NOMO-1 treated with dmso at 0.1 percent for 144 hours (cell line): Measurements from ENCODE around the gene HGS.

ENCODE experiments used
- DNase-seq: peaks from one replicate; lab custom pipeline; 2025; ENCODE audit not compliant: unreplicated experiment; lab: John Stamatoyannopoulos, UW

Gene HGS

DNA sequence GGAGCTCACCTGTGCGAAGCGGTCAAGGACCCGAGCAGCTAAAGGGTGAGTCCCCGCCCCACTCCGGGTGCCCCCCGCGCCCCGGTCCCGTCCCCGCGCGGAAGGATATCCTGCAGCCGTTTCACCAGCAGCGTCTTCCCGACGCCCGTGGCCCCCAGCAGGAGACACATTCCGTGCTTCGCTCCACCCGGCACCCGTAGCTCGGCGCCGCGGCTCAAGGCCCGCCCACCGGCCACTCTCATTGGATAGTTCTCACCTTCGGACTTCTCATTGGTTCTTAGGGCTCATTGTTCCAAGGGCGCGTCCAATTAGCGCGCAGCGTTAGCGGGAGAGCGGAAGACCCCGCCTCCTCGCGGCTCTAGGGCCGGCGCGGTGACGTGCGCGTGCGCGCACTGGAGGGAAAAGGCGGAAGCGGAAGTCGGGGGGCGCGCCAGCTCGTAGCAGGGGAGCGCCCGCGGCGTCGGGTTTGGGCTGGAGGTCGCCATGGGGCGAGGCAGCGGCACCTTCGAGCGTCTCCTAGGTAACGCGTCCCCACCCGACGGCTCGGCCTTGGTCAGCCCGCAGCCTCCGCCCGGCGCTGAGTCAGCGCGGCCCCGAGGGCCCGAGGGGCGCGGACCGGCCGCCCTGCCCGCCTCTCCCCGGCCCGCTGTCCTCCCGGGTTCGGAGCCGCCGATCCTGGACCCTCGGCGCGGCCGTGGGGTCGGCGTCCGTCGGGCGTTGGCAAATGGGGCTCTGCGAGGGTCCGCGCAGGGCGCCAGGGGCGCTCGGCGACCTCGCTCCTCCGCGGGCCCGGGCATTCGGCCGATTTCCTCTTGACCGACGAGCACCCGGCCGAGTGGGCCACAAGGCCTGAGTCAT, at the start of gene HGS, which contains the start of gene ARL16:
Gene HGS, plus strand, starts transcription at position 428 of the 858 bp plus-strand sequence. Its CDS starts 56 bp downstream, at position 484.
Gene ARL16, minus strand, starts transcription at position 214 of the 858 bp plus-strand sequence. Its CDS starts 44 bp downstream, at position 170.
- peak; percentile 97 for DNase-seq

GRCh38 chr17:81635431-81635830, 48.4 kb upstream of the HGS start:
- DNase-seq = no peak

- no peak for DNase-seq
Observed at GRCh38 chr17:81635973-81636504, 47.8 kb upstream of the HGS start.

DNA sequence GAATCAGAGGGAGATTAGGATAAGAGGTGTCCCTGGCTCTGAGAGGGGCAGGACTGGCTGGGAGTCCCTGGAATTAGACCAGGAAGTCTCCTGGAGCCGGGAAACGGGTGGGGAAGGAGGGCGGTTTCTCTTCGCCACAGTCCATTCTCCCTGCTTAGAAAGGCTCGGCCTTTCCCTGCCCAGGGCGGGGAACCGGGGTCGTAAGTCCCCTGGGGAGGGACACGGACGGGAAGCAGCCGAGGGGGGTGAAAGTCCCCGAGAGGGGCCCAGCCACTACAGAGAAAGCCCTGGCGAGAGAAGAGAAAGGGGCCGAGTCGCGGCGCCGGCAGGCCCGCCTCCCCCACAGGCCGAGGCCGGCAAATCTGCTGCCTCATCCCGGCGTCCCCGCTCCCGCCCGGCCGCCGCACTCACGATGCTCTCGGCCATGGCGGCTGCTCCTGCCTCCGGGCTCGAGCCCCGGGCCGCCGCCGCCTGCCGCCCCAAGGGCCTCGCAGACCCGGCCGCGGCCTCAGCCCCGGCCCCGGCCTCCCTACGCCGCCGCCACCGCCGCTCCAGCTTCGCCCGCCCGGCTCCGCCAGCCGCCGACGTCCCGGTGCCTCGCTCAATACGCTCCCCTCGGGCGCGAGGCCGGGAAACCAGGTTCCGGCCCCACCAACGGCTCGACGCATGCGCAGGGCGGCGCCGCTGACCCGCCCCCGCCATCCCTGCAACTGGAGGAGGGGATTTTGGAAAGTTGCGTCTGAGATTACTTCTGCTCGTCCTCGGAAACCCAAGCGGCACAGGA, 47.1 kb upstream of the HGS start, which contains the start of the genes NPLOC4 and TSPAN10:
Gene NPLOC4, minus strand, starts transcription at position 608 of the 784 bp plus-strand sequence. Its CDS starts 182 bp downstream, at position 426.
Gene TSPAN10, plus strand, starts transcription at position 692 of the 784 bp plus-strand sequence. CDS start 5,217 bp downstream, outside the sequence.
- peak; percentile 61 for DNase-seq

DNA sequence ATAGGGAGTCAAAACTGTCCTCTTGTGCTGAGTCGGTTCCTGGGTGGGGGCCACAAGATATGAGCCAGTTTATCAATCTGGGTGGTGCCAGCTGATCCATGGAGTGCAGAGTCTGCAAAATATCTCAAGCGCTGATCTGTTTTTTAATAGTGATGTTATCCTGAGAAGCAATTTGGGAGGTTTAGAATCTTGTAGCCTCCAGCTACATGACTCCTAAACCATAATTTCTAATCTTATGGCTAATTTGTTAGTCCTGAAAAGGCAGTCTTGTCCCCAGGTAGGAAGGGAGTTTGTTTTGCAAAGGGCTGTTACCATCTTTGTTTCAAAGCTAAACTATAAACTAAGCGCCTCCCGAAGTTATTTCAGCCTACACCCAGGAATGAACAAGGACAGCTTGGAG, 45.1 kb upstream of the HGS start:
- DNase-seq = no peak

- no peak for DNase-seq
Observed at GRCh38 chr17:81640011-81640410, 43.8 kb upstream of the HGS start.

- DNase-seq = no peak
Observed at GRCh38 chr17:81641825-81642489, 41.9 kb upstream of the HGS start.

GRCh38 chr17:81644496-81644895, 39.3 kb upstream of the HGS start:
- no peak for DNase-seq

- DNase-seq = no peak
Observed at GRCh38 chr17:81644976-81645952, 38.5 kb upstream of the HGS start.

DNA sequence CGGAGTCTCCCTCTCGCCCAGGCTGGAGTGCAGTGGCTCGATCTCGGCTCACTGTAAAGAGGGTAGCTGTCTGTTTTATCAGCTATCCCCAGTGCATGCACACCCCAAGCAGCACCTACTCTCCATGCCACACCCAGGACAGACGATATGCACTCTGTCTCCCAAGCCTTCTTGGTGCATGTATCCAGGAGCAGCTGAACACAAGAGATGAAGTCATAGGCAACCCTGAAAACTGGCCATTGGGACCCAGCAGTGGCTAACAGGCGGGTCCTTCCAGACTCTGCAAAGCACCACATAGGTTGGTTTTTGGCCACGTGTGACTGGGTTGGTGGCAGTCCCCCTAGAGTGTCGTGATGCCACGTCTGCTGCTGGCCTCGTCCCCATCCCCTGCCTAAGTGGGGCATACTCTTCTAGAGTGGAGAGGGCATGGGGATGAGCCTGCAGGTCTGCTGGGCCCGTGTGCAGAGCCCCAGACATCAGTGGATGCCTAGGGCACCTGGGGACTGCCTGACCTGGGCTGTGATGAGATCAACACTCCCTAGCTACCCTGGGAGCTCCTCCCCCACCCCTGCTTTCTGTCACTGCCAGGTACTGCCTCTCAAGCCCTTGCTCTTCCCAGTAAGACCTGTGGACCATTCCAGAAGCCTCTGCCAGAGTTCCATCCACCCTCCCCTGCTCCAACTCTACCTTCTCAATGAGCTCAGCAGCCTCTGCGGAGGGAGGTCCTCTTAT, 36.8 kb upstream of the HGS start:
- DNase-seq = no peak

GRCh38 chr17:81647640-81648012, 36.2 kb upstream of the HGS start:
- DNase-seq = no peak

DNA sequence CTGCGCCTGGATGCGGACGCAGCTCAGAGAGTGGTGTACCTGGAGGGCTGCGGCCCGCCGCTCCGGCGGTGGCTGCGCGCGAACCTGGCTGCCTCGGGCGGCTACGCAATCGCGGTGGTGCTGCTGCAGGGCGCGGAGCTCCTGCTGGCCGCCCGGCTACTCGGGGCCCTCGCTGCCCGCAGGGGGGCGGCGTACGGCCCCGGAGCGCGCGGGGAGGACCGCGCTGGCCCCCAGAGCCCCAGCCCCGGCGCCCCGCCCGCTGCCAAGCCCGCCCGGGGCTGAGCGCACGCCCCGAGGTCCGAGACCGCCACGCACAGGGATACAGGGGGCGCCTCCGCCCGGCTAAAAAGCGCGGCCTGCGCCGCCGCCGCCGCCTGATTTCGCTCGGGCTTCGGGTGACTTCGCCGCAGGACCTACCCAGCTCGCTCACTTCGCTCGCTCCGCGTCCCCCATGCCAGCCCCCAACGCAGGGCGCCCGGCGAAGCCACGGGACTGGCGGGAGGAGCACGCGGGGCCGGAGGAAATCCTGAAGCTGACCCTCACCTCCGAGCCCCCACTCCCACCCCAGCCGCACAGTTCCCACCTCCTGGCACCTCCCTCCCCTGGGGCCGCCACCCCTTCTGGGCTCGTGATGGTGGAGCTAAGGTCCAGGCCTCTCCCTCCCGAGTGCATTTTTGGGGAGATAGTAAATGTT, 35.7 kb upstream of the HGS start:
- DNase-seq = no peak

GRCh38 chr17:81648707-81649085, 35.1 kb upstream of the HGS start:
- no peak for DNase-seq

DNA sequence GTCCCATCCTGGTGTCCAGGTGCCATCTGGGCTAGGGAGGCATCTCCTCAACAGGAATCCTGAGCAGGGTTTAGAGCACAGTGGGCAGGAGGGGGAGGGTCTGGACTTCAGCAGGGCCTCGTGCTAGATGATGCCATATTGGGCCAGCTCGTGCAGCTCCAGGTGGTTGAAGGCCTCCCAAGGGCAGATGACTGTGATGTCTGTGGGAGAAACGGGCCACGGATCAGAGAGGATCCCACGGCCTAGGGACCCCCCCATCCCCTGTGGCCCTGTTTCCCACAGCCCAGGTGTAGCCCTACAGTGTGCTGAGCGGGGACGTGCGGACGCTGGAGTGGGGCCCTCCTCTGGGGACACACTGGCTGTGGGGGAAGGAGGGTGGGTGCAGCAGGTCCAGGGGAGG, 32.9 kb upstream of the HGS start:
- DNase-seq = no peak

- DNase-seq = no peak
Observed at GRCh38 chr17:81651692-81652091, 32.1 kb upstream of the HGS start.

GRCh38 chr17:81652906-81653771, 30.7 kb upstream of the HGS start:
- DNase-seq = no peak

DNA sequence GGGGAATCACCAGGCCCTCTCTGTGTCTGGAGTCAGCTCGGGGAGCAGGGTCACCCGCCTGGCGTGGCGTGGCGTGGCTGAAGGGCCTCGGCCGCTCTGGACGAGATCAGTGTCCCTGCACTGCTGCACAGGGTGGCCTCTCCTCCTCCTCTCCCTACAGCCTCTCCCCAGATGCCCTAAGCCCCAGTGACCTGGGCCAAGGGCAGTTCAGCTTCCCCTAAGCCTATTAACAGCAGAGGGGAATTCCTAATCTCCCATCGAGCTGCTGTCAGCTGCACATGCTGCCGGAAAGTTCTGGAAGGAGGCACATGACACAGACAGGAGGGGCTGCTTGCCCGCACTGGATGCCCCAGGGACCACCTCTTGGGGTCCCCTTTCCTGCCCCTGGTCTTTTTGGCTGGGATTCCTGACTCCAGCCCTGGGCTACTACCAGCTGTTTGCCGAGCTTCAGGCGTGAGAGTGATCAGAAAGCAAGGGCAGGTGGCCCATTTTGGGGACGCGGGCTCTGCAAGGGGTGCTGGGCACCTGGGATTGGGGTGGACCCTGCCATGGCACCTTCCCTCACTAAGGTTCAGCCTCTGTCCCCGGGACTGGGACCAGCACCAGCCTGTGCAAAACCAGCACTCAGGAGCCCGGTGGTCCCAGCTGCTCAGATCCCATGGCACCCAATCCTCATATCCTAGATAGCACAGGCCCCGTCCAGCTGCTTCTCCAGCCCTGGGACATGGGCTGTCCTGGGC, 28.3 kb upstream of the HGS start:
- DNase-seq = no peak
